Cardiac septum (tissue), 1 donor: Measurements from ENCODE around the gene C2. TPM values are rescaled to one million over a fixed set of nuclear protein-coding genes. Genes with fewer than 3 reads are reported as not detected.
"Not testable (repeated sequence)": the region's sequence is repeated elsewhere in the genome, so short reads cannot be mapped to it uniquely, and the experiment has no call there.

Experiments
- DNase-seq: peaks from one replicate; pipeline ENCODE4 v3.0.0-alpha.2; 2020; ENCODE audit warnings: low spot score
- intact Hi-C: fragments of 100-400 bp; cut with DNase I; formaldehyde crosslinking; loops from one replicate; pipeline ENCODE4 v1.14.0; 2022
- total RNA-seq: library from RNA; stranded (reverse); fragmentation: NEBNext Ultra II Directional; extraction: Animal tissue kit (Norgen Biotek cat#: 25700); gene quantifications from one replicate; pipeline ENCODE4 v1.2.1, GENCODE V29; 2021
- donor health status: DM: no; HTN: no; CAD: no.

The C2 gene
- total RNA-seq, 1 donor from 2014 or later: 5.1 TPM

DNA sequence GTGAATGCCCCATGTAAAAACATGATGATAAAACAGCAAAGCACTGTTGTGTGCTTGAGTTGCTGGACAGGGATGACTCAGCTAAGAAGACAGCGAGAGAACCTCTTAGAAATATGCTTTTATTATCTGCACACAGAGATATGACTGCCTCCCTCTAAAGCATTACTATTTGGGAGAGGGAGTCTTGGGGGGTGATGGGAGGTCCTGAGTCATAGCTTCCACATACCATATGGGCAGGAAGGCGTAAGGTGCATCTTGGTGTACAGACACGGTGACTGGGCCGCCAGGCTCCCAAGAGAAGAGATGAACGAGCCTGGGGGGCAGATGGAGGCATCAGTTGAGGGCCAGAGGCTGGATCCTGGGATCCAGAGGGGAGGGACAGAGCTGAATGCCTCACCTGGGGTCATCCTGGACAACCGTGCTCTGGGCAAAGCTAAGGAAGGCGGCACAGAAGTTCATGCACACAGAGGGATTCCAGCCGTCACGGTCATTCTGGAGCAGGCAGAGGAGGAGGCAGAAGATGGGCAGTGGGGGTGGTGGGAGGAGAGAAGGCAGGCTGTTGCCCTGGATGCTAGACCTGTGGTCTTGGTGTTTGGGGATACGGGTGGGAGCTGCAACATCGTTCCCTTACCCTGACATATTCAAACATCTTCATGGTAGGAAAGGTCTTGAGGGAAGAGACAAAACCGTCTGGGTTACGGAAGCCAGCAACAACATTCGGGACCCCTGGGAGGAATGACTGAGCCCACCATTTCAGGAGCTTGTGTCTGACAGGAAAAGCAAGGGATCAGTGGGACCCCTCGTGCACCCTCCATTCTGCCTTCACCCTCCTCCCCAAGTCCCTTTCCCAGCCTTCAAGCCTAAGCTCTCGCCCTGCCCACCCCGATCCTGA is 42.4 kb downstream of the C2 start:
- intact Hi-C loops: no loop called here
- no peak for DNase-seq

DNA sequence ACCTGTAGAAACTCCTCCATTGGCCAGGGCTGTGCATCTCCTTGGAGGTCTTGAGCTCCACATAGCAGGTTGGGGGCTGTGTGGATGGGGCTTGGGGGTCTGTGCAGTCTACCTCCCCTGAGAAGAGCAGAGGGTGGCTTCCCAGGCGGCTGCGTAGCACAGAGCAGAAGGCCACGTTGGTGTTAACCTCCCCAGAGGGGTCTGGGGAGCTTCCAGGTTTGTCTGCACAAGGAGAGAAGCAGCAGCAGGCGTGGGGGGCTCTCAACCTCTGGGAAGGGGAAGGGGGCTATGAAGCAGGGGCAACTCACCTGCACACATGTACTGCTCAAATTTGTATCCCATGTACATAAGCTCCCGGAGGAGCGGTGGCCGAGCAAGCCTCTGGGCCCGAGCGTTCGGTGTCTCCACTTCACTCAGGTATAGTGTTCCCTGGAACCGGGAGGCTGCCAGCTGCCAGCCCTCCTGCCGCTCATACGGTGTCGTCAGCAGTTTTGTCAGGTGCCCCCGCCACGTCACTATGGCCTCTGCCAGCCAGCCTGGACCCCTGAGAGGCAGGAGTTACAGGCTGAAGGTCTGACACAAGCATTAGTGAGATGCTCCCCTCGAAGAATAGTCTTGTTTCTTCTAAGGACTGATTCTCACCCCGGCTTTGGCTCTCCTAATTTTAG is 43.2 kb downstream of the C2 start:
- intact Hi-C loops: no loop called here
- DNase-seq: no peak

DNA sequence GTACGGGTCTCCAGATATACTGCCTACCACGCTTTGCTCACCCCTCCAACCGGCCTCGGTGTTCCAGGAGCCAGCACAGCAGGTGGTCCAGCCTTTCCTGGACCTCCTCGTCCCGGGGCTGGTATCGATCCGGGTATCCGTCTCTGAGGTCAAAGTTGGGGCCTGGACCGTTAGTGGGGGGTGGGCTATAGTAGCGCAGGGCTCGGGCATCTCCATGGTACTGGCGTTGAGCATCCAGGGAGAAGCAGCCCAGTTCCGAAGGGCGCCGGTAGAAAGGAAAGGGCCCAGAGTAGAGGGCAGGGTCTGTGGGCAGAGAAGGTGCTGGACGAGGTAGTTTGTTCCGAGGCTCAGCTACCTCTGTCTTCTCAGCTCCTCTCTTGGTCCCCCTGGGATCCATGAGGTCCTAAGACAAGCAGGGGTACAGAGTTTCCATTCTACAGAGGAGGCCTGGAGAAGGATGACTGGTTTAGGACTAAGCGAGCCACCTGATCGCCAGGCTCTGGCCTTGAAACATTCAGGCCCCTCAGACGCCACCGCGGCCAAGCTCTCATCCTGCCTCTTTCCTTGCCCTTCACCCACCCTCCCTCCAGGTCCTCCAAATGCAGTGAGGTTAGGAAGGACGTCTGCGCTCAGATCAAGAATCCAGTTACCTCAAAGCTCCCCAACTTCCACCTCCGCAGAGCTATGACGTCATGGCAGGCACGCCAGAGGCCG is 43.9 kb downstream of the C2 start:
- no peak for DNase-seq
- intact Hi-C loops: no loop called here

DNA sequence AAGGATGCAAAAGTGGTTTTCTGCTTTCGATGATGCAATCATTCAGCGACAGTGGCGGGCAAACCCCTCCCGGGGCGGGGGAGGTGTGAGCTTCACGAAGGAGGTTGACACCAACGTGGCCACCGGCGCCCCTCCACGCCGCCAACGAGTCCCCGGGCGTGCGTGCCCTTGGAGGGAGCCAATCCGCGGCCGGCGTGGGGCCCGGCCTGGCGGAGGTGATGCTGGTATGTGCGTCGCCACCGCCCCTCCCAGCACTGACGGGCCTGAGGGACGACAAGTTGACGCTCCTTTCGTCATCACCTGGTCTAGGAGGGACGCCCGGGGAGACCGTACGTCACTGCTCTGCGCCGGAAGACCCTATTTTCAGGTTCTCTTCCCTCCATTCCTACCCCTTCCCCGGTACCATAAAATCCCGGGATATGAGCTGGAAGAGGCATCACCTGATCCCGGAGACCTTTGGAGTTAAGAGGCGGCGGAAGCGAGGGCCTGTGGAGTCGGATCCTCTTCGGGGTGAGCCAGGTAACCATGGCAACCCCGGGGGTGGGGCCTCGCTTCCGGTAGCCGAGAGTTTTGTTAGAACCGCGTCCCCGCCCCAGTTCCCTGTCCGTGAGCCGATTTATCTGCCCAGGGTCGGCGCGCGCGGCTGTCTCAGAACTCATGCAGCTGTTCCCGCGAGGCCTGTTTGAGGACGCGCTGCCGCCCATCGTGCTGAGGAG is 44.6 kb downstream of the C2 start, which contains the start of gene DXO:
DXO (minus strand) TSS at position 146 of the 716 bp plus-strand sequence. CDS start 463 bp downstream, outside the sequence.
- DNase-seq: peak; percentile 97
- intact Hi-C loops: loop anchor here (1.0 kb wide), 1 partner anchor 13 kb away; the partner anchor contains the start of gene SKIC2

DNA sequence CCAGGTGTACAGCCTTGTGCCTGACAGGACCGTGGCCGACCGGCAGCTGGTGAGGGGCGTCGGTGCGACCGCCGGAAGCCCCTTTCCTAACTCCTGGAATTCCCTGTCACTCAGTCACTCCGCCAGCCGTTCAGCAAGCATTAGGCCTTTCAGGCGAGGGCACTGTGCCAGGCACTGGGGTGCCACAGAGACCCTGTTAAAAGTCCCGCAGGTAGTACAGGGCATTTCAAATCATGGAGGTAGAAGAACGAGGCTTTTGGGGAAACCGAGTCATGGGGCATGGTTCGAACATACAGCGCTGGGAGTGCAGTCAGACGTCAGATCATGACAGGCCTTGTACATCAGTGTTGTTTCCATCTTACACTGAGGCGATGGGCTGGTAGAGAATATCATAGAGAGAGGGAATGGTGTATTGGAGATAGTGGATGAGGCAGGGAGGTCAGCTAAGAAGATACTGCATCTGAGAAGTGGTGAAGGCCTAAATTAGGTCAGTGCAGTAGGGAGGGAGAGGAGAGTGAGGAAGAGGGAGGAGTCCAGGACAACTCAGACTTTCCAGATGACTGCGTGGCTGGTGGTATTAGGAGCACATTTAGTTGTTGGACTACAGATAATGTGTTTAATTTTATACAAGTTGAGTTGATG is 45.3 kb downstream of the C2 start:
- intact Hi-C loops: loop anchor here (1.0 kb wide), 1 partner anchor 14 kb away; the partner anchor contains the start of gene SKIC2
- DNase-seq: no peak

DNA sequence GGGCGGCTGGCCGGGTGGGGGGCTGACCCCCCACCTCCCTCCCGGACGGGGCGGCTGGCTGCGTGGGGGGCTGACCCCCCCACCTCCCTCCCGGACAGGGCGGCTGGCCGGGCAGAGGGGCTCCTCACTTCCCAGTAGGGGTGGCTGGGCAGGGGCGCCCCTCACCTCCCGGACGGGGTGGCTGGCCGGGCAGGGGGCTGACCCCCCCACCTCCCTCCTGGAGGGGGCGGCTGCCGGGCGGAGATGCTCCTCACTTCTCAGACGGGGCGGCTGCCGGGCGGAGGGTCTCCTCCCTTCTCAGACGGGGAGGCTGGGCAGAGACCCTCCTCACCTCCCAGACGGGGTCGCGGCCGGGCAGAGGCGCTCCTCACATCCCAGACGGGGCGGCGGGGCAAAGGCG is 48.5 kb downstream of the C2 start:
- intact Hi-C loops, DNase-seq: not testable (repeated sequence)

DNA sequence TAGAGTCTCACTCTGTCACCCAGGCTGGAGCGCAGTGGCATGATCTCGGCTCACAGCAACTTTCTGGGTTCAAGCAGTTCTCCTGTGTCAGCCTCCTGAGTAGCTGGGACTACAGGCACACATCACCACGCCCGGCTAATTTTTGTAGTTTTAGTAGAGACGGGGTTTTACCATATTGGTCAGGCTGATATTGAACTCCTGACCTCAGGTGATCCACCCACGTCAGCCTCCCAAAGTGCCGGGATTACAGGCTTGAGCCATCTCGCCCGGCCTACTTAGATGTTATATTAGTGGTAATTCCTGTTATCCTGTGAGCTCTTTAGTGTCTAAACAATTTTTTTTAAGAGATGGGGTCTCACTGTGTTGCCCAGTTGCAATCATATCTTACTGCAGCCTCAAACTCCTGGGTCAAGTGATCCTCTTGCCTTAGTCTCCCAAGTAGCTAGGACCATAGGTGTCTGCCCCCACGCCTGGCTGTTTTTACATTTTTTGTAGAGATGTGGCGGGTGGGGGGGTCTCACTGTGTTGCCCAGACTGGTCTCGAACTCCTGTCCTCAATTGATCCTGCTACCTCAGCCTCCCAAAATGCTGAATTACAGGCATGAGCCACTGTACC is 50.4 kb downstream of the C2 start:
- peak; percentile 63 for DNase-seq
- intact Hi-C loops: no loop called here

DNA sequence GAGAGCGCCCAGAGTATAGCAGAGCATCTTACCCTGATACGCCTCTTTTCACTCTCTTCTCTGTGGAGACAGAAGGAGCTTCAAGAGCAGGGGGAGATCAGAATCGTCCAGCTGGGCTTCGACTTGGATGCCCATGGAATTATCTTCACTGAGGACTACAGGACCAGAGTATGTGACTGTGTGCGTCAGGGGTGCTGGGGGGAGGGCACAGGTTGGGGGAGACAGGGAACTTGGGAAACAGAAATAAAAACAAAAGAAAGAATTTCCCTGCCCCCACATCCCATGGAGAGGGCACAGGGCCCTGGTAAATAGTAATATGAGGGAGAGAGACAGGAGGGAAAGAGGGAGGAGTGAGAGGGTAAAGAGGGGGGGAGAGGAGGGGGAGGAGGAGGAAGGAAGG is 51.3 kb downstream of the C2 start:
- DNase-seq: no peak
- intact Hi-C loops: no loop called here

DNA sequence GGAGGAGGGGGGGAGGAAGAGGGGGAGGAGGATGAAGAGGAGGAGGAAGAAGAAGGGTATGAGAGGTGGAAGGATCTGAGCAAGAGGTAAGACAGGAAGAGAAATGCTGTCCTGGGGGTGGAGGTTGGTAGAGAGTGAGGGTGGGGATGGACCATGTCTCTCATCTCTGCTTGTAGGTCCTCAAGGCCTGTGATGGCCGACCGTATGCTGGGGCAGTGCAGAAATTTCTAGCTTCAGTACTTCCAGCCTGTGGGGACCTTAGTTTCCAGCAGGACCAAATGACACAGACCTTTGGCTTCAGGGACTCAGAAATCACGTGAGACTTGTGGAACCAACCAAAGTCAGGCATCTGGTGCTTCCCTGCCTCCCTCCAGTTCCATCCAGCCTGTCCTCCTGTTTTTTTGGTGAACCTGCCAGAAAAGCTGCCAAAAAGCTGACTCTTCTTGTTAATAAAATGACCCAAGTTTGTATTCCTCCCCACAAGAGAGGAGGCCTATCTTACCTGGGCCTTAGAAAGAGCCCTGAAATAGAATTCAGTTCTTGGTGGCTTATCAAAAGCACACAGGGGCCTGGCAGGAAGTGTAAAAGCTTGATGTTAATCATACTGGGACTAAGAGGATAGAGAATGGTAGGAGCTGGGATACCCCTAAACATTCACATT is 51.9 kb downstream of the C2 start:
- intact Hi-C loops: no loop called here
- peak; percentile 19 for DNase-seq

DNA sequence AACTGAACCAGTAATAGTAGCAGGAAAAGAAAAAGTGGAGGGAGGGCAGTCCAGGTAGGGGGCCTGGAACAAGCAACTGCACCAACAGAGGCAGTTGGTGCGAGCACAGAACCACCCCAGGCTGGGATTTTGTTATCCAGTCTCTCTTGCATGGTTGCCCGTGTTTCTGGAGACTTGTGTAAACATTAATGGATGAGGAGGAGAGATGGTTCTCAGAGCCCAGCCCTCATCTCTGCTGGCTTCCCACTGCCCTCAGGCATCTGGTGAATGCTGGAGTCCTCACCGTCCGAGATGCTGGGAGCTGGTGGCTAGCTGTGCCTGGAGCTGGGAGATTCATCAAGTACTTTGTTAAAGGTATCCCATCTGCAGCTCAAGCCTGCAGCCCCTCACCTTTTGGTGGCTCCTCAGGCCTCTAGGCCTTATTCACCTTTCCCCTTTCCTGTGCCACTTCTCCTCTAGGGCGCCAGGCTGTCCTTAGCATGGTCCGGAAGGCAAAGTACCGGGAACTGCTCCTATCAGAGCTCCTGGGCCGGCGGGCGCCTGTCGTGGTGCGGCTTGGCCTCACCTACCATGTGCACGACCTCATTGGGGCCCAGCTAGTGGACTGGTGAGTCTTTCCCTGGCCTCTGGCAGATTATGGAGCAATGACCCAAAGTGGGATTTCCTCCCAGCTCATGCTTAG is 52.8 kb downstream of the C2 start:
- DNase-seq, intact Hi-C loops: not testable (repeated sequence)

DNA sequence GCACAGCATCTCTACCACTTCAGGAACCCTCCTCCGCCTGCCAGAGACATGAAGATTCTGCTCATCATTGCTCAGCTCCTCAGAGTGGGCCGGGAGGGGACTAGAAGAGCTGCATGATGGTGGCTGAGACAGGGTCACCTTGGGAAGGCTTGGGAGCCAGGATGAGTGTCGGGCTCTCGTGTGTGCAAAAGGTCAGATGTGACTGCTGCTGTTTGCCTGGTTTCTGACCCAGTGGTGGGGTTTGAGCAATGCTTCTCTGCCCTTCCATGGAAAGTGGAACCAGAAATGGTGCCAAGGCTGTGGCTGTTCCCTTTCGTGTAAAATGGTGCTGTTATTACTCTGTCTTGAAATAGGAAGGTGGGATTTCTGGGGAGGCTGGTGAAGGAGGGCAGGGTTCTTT is 53.5 kb downstream of the C2 start:
- intact Hi-C loops, DNase-seq: not testable (repeated sequence)

DNA sequence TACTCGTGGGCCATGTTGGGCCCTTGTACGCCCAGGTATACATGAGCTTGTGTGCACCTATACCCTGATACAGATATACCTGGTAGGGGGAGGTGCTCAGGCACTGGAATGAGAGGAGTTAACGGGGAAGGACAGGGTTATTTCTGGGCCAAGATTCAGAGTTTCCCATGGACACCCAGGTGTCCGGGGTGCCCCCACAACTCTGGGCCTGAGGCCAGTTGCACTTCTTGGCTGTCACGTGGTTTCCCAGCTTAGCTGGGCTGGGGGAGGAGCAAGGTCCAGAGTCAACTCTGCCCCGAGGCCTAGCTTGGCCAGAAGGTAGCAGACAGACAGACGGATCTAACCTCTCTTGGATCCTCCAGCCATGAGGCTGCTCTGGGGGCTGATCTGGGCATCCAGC is 54.2 kb downstream of the C2 start, which contains the start of gene C4A:
C4A (plus strand) TSS at position 314 of the 400 bp plus-strand sequence; CDS start at position 365, 51 bp downstream.
- DNase-seq, intact Hi-C loops: not testable (repeated sequence)

DNA sequence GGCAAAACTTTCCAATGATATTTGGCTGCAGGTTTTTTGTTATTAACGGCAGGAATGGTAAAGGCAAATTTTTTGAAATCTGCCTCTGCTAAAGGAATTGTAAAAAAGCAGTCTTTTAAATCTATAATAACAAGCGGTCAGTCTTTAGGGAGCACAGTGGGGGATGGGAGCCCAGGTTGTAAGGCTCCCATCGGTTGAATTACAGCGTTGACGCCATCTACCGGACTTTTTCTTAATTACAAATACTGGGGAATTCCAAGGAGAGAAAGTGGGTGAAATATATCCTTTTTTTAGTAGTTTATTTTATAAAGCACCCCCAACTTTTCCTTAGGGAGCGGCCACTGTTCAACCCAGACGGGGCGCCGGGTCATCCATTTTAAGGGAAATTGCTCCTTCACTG is 61.8 kb downstream of the C2 start:
- intact Hi-C loops, DNase-seq: not testable (repeated sequence)

DNA sequence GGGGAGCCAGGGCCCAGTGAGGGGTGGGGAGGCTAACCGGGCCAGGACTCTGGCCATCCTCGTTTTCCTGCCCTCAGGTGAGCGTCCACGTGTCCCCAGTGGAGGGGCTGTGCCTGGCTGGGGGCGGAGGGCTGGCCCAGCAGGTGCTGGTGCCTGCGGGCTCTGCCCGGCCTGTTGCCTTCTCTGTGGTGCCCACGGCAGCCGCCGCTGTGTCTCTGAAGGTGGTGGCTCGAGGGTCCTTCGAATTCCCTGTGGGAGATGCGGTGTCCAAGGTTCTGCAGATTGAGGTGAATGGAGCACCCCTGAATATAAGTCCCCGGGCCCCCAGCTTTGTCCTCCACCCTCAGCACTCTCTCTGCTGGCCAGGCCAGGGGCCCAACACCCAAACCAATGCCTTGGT is 66.9 kb downstream of the C2 start:
- intact Hi-C loops, DNase-seq: not testable (repeated sequence)
